Bronchial epithelial cell (primary cell): ENCODE results near the gene SYS1. TPM values are rescaled to one million over a fixed set of nuclear protein-coding genes. Genes with fewer than 3 reads are reported as not detected.
"Not testable (repeated sequence)": the region's sequence is repeated elsewhere in the genome, so short reads cannot be mapped to it uniquely, and the experiment has no call there.

Source experiments
- DNase-seq: peaks from one replicate; pipeline ENCODE4 v3.0.0-alpha.2; 2010; ENCODE audit warnings: low read depth
- FAIRE-seq: peaks from 2 replicates; lab custom pipeline; 2011; peaks lifted over from hg19 to GRCh38; lab: Jason Lieb, UNC
- H3K27me3 ChIP-seq: 2 replicates; pipeline ENCODE4 v1.5.1; 2011; ENCODE audit warnings: low read length; ENCODE audit not compliant: control insufficient read depth, insufficient read depth
- H3K36me3 ChIP-seq: 2 replicates; pipeline ENCODE4 v1.5.1; 2011; ENCODE audit warnings: low read length; ENCODE audit not compliant: control insufficient read depth, insufficient read depth
- H3K4me3 ChIP-seq: 2 replicates; pipeline ENCODE4 v1.5.1; 2011; ENCODE audit warnings: mild to moderate bottlenecking, low read depth, low read length, control low read depth
- total RNA-seq: library from RNA; depleted of rRNA; stranded (reverse); fragments of >200 nt; gene quantifications from 2 replicates; pipeline ENCODE4 v1.2.1, GENCODE V29; 2014
- TF ChIP-seq, protein P1 (sequence below): IDR thresholded peaks from 2 replicates; pipeline ENCODE4 v1.5.1; 2011; ENCODE audit warnings: mild to moderate bottlenecking, moderate library complexity, low read length, control low read depth, inconsistent platforms; ENCODE audit not compliant: insufficient read depth, severe bottlenecking

The SYS1 gene
- total RNA-seq, 1 donor from 2014 or later, result 17.9 TPM

DNA sequence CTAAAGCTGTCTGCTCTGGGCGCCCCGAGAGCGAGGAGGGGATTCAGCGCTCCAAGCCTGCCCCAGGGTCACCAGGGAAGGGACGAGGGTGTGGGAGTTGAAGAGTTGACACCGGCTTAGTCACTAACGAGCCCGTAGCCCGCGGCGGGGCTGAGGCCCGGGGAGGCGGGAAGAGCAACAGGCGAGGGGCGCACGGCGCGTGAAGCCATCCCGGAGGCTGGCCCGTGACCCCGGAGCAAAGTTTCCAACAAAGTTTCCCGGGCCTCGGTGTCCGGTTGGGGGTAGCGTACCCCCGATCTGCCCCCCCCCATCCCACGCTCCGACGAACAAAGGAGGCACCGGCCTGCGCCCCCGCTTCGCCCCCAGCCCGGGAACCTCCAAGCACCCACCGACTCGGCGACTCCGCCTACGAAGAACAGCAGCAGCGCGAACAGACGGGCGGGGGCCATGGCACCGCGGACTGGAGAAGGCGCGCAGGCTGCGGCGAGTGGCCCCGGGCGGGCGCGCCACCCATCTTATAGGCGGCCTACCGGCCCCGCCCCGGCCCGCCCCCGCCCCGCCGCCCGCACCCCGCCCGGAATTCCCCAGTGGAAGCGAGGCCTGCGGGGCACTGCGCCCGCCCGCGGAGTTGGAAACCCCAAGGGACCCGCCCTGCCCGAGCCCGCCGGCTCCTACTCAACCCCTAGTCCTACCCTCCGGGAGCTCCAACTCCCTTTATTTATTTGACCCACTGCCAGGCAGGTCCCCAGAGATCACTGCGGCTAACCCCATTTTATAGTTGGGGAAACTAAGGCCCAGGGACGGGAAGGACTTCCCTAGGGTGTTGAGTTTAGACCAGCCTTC is 14.8 kb upstream of the SYS1 start, which contains the start of gene SDC4:
TSS of gene SDC4 (minus strand) at position 489 of the 843 bp plus-strand sequence. CDS start at position 449, 40 bp downstream.
- peak; percentile 61 for DNase-seq
- FAIRE-seq, result no peak
- Histone ChIP-seq H3K4me3 (peak within 1 kb of the TSS; percentile 97), H3K36me3 (peaks cover 2% of the 10 kb centered on the region), H3K27me3 (no peaks in the 10 kb centered on the region)
- TF ChIP-seq, protein P1, sequence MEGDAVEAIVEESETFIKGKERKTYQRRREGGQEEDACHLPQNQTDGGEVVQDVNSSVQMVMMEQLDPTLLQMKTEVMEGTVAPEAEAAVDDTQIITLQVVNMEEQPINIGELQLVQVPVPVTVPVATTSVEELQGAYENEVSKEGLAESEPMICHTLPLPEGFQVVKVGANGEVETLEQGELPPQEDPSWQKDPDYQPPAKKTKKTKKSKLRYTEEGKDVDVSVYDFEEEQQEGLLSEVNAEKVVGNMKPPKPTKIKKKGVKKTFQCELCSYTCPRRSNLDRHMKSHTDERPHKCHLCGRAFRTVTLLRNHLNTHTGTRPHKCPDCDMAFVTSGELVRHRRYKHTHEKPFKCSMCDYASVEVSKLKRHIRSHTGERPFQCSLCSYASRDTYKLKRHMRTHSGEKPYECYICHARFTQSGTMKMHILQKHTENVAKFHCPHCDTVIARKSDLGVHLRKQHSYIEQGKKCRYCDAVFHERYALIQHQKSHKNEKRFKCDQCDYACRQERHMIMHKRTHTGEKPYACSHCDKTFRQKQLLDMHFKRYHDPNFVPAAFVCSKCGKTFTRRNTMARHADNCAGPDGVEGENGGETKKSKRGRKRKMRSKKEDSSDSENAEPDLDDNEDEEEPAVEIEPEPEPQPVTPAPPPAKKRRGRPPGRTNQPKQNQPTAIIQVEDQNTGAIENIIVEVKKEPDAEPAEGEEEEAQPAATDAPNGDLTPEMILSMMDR, result no peak

DNA sequence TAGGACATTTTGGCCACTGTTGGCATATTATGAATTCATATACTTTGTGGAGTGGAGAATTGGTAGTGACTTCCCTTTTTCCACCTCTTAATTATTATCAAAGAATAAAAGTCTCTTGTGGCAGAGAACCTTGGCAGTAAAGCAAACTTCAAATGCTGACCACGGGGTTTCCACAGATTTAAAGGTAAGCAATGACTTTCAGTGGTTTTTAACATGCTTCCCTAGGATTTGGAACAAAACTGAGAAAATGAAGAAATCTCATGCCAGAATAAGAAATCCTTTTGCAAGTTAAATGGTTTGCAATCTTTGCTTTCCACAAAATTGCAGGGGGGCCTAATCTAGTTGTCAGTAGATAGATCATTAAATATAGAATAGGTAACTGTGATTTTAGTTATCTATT is 12.7 kb upstream of the SYS1 start:
- no peak for DNase-seq
- no peaks in the 10 kb centered on the region for H3K36me3 ChIP-seq
- H3K27me3 ChIP-seq, result no peaks in the 10 kb centered on the region
- no peak overlapping the region for H3K4me3 ChIP-seq
- TF ChIP-seq, protein P1, result no peak
- no peak for FAIRE-seq

DNA sequence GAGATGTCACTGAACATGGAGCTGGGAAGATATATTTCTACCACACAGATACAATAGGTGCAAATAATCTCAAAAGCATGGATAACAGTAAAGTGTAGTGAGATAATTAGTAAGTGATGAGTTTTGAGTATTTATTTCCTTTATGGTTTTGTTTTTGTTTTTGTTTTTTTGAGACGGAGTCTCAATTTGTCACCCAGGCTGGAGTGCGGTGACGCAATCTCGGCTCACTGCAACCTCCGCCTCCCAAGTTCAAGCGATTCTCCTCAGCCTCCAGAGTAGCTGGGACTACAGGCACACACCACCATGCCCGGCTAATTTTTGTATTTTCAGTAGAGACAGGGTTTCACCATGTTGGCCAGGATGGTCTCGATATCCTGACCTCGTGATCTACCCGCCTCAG is 12.2 kb upstream of the SYS1 start:
- not testable (repeated sequence) for H3K4me3 ChIP-seq, FAIRE-seq, DNase-seq

DNA sequence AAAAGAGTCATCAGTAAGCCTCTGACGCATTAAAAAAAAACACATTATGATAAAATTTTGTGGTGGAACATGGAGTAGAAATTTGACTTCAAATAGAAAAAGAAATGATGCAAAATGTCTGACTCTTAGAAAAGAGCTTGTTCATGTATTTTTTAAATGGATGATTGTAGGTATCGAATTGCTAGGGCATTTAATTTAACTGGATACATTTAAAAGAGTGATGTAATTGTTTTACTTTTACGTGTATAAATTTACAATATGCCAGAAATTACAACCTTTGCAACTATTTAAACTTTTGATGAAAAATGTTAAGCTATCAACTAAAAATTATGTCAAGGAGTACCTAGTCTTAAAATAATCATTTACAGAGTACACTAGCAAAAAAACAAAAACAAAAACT is 10.2 kb upstream of the SYS1 start:
- H3K36me3 ChIP-seq, result no peaks in the 10 kb centered on the region
- FAIRE-seq (no peak), DNase-seq (no peak)
- H3K27me3 ChIP-seq, result no peaks in the 10 kb centered on the region
- TF ChIP-seq, protein P1, result no peak
- no peak overlapping the region for H3K4me3 ChIP-seq

More for the DNA sequence above, 12.2 kb upstream of the SYS1 start:
- H3K36me3 ChIP-seq, H3K27me3 ChIP-seq: not testable (repeated sequence)

DNA sequence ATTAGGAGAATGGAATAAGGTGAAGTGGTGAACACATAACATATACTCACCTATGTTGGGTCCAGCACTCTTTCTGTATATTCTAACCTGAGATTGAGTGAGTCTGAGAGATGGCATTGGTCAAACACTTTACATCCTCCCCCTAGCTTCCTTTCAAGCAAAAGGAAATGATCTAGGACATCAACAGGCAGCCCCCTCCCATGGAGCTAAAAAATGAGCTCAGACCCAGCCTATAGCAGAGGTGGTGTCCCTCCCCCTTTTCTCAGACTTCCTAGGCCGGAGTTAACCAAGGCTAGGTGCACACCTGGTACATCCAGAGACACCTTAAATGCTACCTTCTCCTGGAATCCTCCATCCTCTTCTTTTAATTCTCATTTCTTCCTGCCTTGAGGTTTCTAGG is 9.2 kb upstream of the SYS1 start:
- TF ChIP-seq, protein P1, result no peak
- FAIRE-seq, result no peak
- no peak overlapping the region for H3K4me3 ChIP-seq
- no peak for DNase-seq
- no peaks in the 10 kb centered on the region for H3K27me3 ChIP-seq
- no peaks in the 10 kb centered on the region for H3K36me3 ChIP-seq

DNA sequence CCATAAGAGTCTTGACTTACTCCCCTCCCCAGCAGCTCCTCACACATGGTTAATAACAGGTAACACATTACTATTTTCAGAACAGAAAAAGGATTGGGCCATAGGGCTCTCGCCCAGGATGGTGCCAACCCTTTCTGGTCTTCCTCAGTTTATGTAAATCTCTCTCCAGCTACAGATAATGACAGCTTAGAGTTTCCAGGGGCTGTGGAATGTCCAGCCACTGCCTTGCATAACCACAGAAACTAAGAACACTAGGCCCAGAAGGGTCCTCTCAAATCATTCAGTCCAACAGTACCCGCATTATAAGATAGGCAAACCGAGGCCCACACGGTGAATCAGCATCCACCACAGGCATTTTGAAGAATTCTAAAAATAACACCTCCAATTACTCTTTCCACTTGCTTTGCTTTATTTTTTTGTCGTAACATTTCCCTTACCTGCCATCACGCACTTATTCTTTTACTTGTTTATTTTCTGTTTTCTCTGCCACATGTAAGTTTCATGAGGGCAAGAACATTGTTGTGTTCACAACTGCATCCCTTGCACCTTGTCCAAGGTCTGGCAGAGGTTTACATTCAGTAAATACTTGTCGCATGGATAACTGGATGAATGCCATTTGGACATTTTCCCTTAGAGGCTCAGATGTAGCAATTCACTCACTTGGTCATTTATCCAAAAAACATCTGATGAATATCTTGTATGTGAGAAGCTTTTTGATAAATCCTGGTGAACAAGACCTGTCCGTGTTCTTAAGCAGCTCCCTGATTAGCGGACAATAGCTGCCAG is 8.3 kb upstream of the SYS1 start:
- DNase-seq (no peak), FAIRE-seq (no peak)
- TF ChIP-seq, protein P1, result no peak
- no peaks in the 10 kb centered on the region for H3K36me3 ChIP-seq
- H3K27me3 ChIP-seq, result no peaks in the 10 kb centered on the region
- H3K4me3 ChIP-seq, result no peak overlapping the region
